ENCODE results near the gene MYOG. TPM values are rescaled to one million over a fixed set of nuclear protein-coding genes. Genes with fewer than 3 reads are reported as not detected.

Gene MYOG
- polyA plus RNA-seq, 1 donor (not counting 4 experiments of a cell fraction or from before 2014, with no cell fraction given): not detected

DNA sequence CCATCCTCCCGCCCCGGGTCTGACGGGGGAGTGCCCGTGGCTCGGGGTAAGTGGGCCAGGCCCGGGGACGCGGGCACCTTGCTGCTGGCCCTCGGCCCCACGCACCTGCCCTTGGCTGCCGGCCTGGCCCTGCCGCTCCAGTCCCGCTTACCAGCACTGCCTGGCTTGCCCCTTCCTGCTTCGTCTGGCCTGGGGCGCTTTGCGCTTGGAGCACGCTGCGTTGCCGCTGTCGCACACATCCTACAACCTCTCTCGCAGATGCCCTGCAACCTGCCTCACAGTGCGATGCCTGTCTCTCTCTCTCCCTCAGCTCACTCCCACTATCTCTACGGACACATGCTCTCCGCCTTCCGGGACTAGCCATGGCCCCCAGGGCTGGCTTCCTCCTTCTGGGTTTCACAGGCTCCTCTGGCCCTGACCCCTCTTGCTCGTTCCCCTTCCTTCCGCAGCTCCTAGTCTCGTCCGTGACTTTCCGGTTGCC is 9.7 kb downstream of the MYOG start:
- no peaks in the 10 kb centered on the region for H4K20me1 ChIP-seq (ENCODE audit: control insufficient read depth, extremely low read depth, insufficient read depth, low read length)
- dilution Hi-C loops (cut with MboI; ENCODE audit: extremely low pct_ligation_motif_present, low sequenced_read_pairs): no loop called here
- peaks cover 0 to 2% of the 10 kb centered on the region in 2 experiments for H3K36me3 ChIP-seq (ENCODE audit: control insufficient read depth in 2 of 2, extremely low read depth in 1 of 2, insufficient read depth in 2 of 2, low read length in 2 of 2)
- no peaks in the 10 kb centered on the region for H3K79me2 ChIP-seq (ENCODE audit: control insufficient read depth, insufficient read depth, low read length)
- no peak overlapping the region for H3K27ac ChIP-seq (ENCODE audit: control insufficient read depth, insufficient read depth, low read length)
- H3K9ac ChIP-seq (ENCODE audit: control insufficient read depth, extremely low read depth, insufficient read depth, low read length): no peak overlapping the region
- peak; percentile 54 for TF ChIP-seq EZH2 (IDR thresholded peaks at IDR 0.05; ENCODE audit: low read length)
- TF ChIP-seq, protein P1, sequence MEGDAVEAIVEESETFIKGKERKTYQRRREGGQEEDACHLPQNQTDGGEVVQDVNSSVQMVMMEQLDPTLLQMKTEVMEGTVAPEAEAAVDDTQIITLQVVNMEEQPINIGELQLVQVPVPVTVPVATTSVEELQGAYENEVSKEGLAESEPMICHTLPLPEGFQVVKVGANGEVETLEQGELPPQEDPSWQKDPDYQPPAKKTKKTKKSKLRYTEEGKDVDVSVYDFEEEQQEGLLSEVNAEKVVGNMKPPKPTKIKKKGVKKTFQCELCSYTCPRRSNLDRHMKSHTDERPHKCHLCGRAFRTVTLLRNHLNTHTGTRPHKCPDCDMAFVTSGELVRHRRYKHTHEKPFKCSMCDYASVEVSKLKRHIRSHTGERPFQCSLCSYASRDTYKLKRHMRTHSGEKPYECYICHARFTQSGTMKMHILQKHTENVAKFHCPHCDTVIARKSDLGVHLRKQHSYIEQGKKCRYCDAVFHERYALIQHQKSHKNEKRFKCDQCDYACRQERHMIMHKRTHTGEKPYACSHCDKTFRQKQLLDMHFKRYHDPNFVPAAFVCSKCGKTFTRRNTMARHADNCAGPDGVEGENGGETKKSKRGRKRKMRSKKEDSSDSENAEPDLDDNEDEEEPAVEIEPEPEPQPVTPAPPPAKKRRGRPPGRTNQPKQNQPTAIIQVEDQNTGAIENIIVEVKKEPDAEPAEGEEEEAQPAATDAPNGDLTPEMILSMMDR (optimal IDR thresholded peaks at IDR 0.05 in 1 of 3, IDR thresholded peaks at IDR 0.05 in 1 of 3, conservative IDR thresholded peaks at IDR 0.05 in 1 of 3; ENCODE audit: extremely low read depth in 1 of 3, insufficient read depth in 2 of 3, low read length in 3 of 3): no peak
- DNase-seq (ENCODE audit: low read depth, low spot score) (no peak), FAIRE-seq (no peak)
- H2AFZ ChIP-seq (ENCODE audit: control insufficient read depth, low read length): no peak overlapping the region
- H3K9me3 ChIP-seq (ENCODE audit: control insufficient read depth, low read depth, low read length): no peaks in the 10 kb centered on the region
- H3K4me3 ChIP-seq (ENCODE audit: control insufficient read depth in 2 of 3, extremely low read depth in 1 of 3, insufficient read depth in 2 of 3, low read depth in 1 of 3, low read length in 3 of 3): no peak overlapping the region
- H3K9me1 ChIP-seq (ENCODE audit: control insufficient read depth, extremely low read depth, insufficient read depth, low read length): no peaks in the 10 kb centered on the region
- no peak overlapping the region for H3K4me2 ChIP-seq (ENCODE audit: control insufficient read depth, extremely low read depth, insufficient read depth, low read depth, low read length)
- H3K4me1 ChIP-seq (ENCODE audit: control insufficient read depth, extremely low read depth, insufficient read depth, low read length): no peaks in the 10 kb centered on the region
- peaks cover 59% of the 10 kb centered on the region for H3K27me3 ChIP-seq (ENCODE audit: control insufficient read depth, extremely low read depth, insufficient read depth, low read length)

- no peaks in the 10 kb centered on the region for H4K20me1 ChIP-seq (ENCODE audit: control insufficient read depth, extremely low read depth, insufficient read depth, low read length)
- no peaks in the 10 kb centered on the region for H3K9me1 ChIP-seq (ENCODE audit: control insufficient read depth, extremely low read depth, insufficient read depth, low read length)
- no peaks in the 10 kb centered on the region for H3K79me2 ChIP-seq (ENCODE audit: control insufficient read depth, insufficient read depth, low read length)
- H3K27me3 ChIP-seq (ENCODE audit: control insufficient read depth, extremely low read depth, insufficient read depth, low read length): peaks cover 56% of the 10 kb centered on the region
- H3K4me1 ChIP-seq (ENCODE audit: control insufficient read depth, extremely low read depth, insufficient read depth, low read length): no peaks in the 10 kb centered on the region
- peak; percentile 71 for TF ChIP-seq EZH2 (IDR thresholded peaks at IDR 0.05; ENCODE audit: low read length)
- TF ChIP-seq, protein P1 (optimal IDR thresholded peaks at IDR 0.05 in 1 of 3, IDR thresholded peaks at IDR 0.05 in 1 of 3, conservative IDR thresholded peaks at IDR 0.05 in 1 of 3; ENCODE audit: extremely low read depth in 1 of 3, insufficient read depth in 2 of 3, low read length in 3 of 3): no peak
- peaks cover 0 to 2% of the 10 kb centered on the region in 2 experiments for H3K36me3 ChIP-seq (ENCODE audit: control insufficient read depth in 2 of 2, extremely low read depth in 1 of 2, insufficient read depth in 2 of 2, low read length in 2 of 2)
- no peak overlapping the region for H3K4me2 ChIP-seq (ENCODE audit: control insufficient read depth, extremely low read depth, insufficient read depth, low read depth, low read length)
- no peak overlapping the region for H3K27ac ChIP-seq (ENCODE audit: control insufficient read depth, insufficient read depth, low read length)
- no peak for FAIRE-seq
- H2AFZ ChIP-seq (ENCODE audit: control insufficient read depth, low read length): no peak overlapping the region
- no peak for DNase-seq (ENCODE audit: low read depth, low spot score)
- no peak overlapping the region for H3K9ac ChIP-seq (ENCODE audit: control insufficient read depth, extremely low read depth, insufficient read depth, low read length)
- H3K9me3 ChIP-seq (ENCODE audit: control insufficient read depth, low read depth, low read length): no peaks in the 10 kb centered on the region
- dilution Hi-C loops (cut with MboI; ENCODE audit: extremely low pct_ligation_motif_present, low sequenced_read_pairs): no loop called here
- no peak overlapping the region for H3K4me3 ChIP-seq (ENCODE audit: control insufficient read depth in 2 of 3, extremely low read depth in 1 of 3, insufficient read depth in 2 of 3, low read depth in 1 of 3, low read length in 3 of 3)
Observed at GRCh38 chr1:203075236-203076030, 10.4 kb downstream of the MYOG start.
